HG02943 (cell line): ENCODE data around the gene RNF225.
"Not testable (repeated sequence)": the region's sequence is repeated elsewhere in the genome, so short reads cannot be mapped to it uniquely, and the experiment has no call there.

Experiments used
- ATAC-seq: cut with Tn5 transposase; IDR thresholded peaks from one replicate; pipeline ENCODE4 v1.9.1; 2021; ENCODE audit warnings: mild to moderate bottlenecking, low read depth, moderate library complexity; ENCODE audit not compliant: unreplicated experiment

The RNF225 gene

GRCh38 chr19:58407658-58408151 lies 12.2 kb downstream of the RNF225 start:
- ATAC-seq, result no peak

- peak; percentile 97 for ATAC-seq
These were observed 12.9 kb downstream of the RNF225 start, which contains the start of gene ZNF584 for GRCh38 chr19:58408152-58409009. Gene ZNF584, plus strand, starts transcription at chr19:58408649. Its CDS starts 499 bp downstream, at chr19:58409148.

- no peak for ATAC-seq
These were observed 13.7 kb downstream of the RNF225 start for GRCh38 chr19:58409010-58409790.

GRCh38 chr19:58416604-58417003 lies 21.1 kb downstream of the RNF225 start:
- no peak for ATAC-seq

GRCh38 chr19:58417071-58417470 lies 21.6 kb downstream of the RNF225 start:
- no peak for ATAC-seq

- ATAC-seq, result no peak
These were observed 33.2 kb downstream of the RNF225 start for GRCh38 chr19:58428617-58429016.

GRCh38 chr19:58429745-58430144 lies 34.3 kb downstream of the RNF225 start:
- ATAC-seq, result no peak

GRCh38 chr19:58434217-58434616 lies 38.8 kb downstream of the RNF225 start:
- no peak for ATAC-seq

- ATAC-seq, result peak; percentile 90
These were observed 44.4 kb downstream of the RNF225 start, which contains the start of gene ZNF132 for GRCh38 chr19:58439576-58440554. Gene ZNF132, minus strand, starts transcription at chr19:58440153. Its CDS starts 332 bp downstream, at chr19:58439821.

- no peak for ATAC-seq
These were observed 45.1 kb downstream of the RNF225 start for GRCh38 chr19:58440556-58440955.

GRCh38 chr19:58442986-58443385 lies 47.5 kb downstream of the RNF225 start:
- not testable (repeated sequence) for ATAC-seq
